Body of pancreas (tissue), 4 donors: ENCODE data around the gene SMIM36. TPM values are rescaled to one million over a fixed set of nuclear protein-coding genes. Genes with fewer than 3 reads are reported as not detected.
"Not testable (repeated sequence)": the region's sequence is repeated elsewhere in the genome, so short reads cannot be mapped to it uniquely, and the experiment has no call there.

Source experiments
- ATAC-seq: fragments of 150-250 bp; one replicate; pipeline ENCODE4 v1.9.1; 2016
- DNase-seq, 4 donors: peaks; one replicate each; pipeline ENCODE4 v3.0.0-alpha.2; 2019
- H3K27ac ChIP-seq, 4 donors: fragments of 200-600 bp; sonication (generic); 1 replicate in 3 of 4; 2 replicates in 1 of 4; pipeline versions ENCODE4 v1.5.1 to v1.6.1; 2016 to 2019; ENCODE audit warnings: mild to moderate bottlenecking in 1 of 4, mixed read lengths in 1 of 4, moderate library complexity in 1 of 4
- H3K27me3 ChIP-seq, 2 donors: fragments of 200-600 bp; sonication (generic); one replicate each; pipeline ENCODE4 v1.6.0; 2016; ENCODE audit warnings: mild to moderate bottlenecking in 1 of 2
- H3K36me3 ChIP-seq, 2 donors: fragments of 200-600 bp; sonication (generic); replicated peaks in 1 of 2; 2 replicates each; pipeline ENCODE4 v1.5.1; 2016; ENCODE audit warnings: low read depth in 2 of 2; ENCODE audit not compliant: insufficient read depth in 1 of 2
- H3K4me1 ChIP-seq: fragments of 200-600 bp; sonication (generic); one replicate; pipeline ENCODE4 v1.6.0; 2016
- H3K4me3 ChIP-seq, 2 donors: fragments of 200-600 bp; sonication (generic); 1 replicate in 1 of 2; 2 replicates in 1 of 2; pipeline ENCODE4 v1.5.1; 2016 to 2019
- H3K9me3 ChIP-seq, 3 donors: fragments of 200-600 bp; sonication (generic); 1 replicate in 2 of 3; 2 replicates in 1 of 3; pipeline ENCODE4 v1.5.1; 2016
- CTCF ChIP-seq, 7 experiments: fragments of 450-650 bp in 4 of 7; fragments of 200-600 bp in 3 of 7; sonication (generic) in 3 of 7; IDR thresholded peaks; one replicate each; pipeline ENCODE4 v1.5.1; 2016 to 2019; ENCODE audit warnings: antibody characterized with exemption in 7 of 7
- POLR2A ChIP-seq, 3 donors: fragments of 450-650 bp; IDR thresholded peaks; one replicate each; pipeline ENCODE4 v1.6.1; 2016; ENCODE audit warnings: antibody characterized with exemption in 3 of 3, mild to moderate bottlenecking in 2 of 3
- WGBS, 2 donors: methylation state at CpG; one replicate each; pipeline ENCODE4 v1.1.5; 2017; 5-methylcytosine and 5-hydroxymethylcytosine counted together
- intact Hi-C: fragments of 100-400 bp; cut with DNase I; formaldehyde crosslinking; loops from one replicate; pipeline ENCODE4 v1.15.1; 2023
- total RNA-seq, 2 donors: library from RNA; depleted of rRNA; stranded (reverse); fragments of >200 nt; gene quantifications; one replicate each; pipeline ENCODE4 v1.1.0, GENCODE V29; 2016

The SMIM36 gene
- total RNA-seq, 2 donors from 2014 or later = not detected

- TF ChIP-seq POLR2A (IDR thresholded peaks at IDR 0.05) (no peak), CTCF (IDR thresholded peaks at IDR 0.05) (no peak)
- WGBS, 2 donors = 39 to 51% methylated on average over 4 of the region's 4 CpGs
- Histone ChIP-seq H3K27me3 (no peaks in the 10 kb centered on the region), H3K36me3 (no peaks in the 10 kb centered on the region), H3K4me1 (no peaks in the 10 kb centered on the region), H3K4me3 (no peak overlapping the region), H3K27ac (no peak overlapping the region), H3K9me3 (no peaks in the 10 kb centered on the region)
- ATAC-seq (no peak), DNase-seq (no peak)
- intact Hi-C loops = loop anchor here (5.0 kb wide), 1 partner anchor 248 kb away; no protein-coding TSS in a partner anchor
Observed at GRCh38 chr17:55524440-55525220, 13.4 kb upstream of the SMIM36 start.

GRCh38 chr17:55523032-55523431 lies 11.8 kb upstream of the SMIM36 start:
- H3K36me3 ChIP-seq, H3K4me1 ChIP-seq, H3K4me3 ChIP-seq, DNase-seq, ATAC-seq, H3K27me3 ChIP-seq, H3K27ac ChIP-seq, H3K9me3 ChIP-seq, intact Hi-C loops: not testable (repeated sequence)
- WGBS, 2 donors = 81 to 85% methylated on average over 4 of the region's 4 CpGs

GRCh38 chr17:55521186-55521585 lies 9.9 kb upstream of the SMIM36 start:
- intact Hi-C loops = no loop called here
- no peaks in the 10 kb centered on the region for H3K9me3 ChIP-seq
- H3K4me3 ChIP-seq = no peak overlapping the region
- TF ChIP-seq POLR2A (IDR thresholded peaks at IDR 0.05) (no peak), CTCF (IDR thresholded peaks at IDR 0.05) (no peak)
- DNase-seq (no peak), ATAC-seq (no peak)
- no peak overlapping the region for H3K27ac ChIP-seq
- H3K4me1 ChIP-seq = no peaks in the 10 kb centered on the region
- no peaks in the 10 kb centered on the region for H3K36me3 ChIP-seq
- H3K27me3 ChIP-seq = peaks cover 0 to 3% of the 10 kb centered on the region in 2 donors

GRCh38 chr17:55520402-55520801 lies 9.2 kb upstream of the SMIM36 start:
- DNase-seq (no peak), ATAC-seq (no peak)
- 55 to 57% methylated on average over 5 of the region's 5 CpGs for WGBS, 2 donors
- intact Hi-C loops = no loop called here
- TF ChIP-seq POLR2A (IDR thresholded peaks at IDR 0.05) (no peak), CTCF (IDR thresholded peaks at IDR 0.05) (no peak)
- H3K9me3 ChIP-seq = no peaks in the 10 kb centered on the region
- H3K4me1 ChIP-seq = no peaks in the 10 kb centered on the region
- peaks cover 0 to 3% of the 10 kb centered on the region in 2 donors for H3K27me3 ChIP-seq
- no peaks in the 10 kb centered on the region for H3K36me3 ChIP-seq
- H3K4me3 ChIP-seq = no peak overlapping the region
- no peak overlapping the region for H3K27ac ChIP-seq

GRCh38 chr17:55518510-55518909 lies 7.3 kb upstream of the SMIM36 start:
- 56 to 62% methylated on average over 5 of the region's 5 CpGs for WGBS, 2 donors
- H3K4me1 ChIP-seq = peaks cover 6% of the 10 kb centered on the region
- no peaks in the 10 kb centered on the region for H3K36me3 ChIP-seq
- no peak overlapping the region for H3K27ac ChIP-seq
- no peak for DNase-seq
- peaks cover 0 to 3% of the 10 kb centered on the region in 2 donors for H3K27me3 ChIP-seq
- ATAC-seq = no peak
- intact Hi-C loops = loop anchor here (10.0 kb wide), 1 partner anchor 154 kb away; no protein-coding TSS in a partner anchor
- H3K9me3 ChIP-seq = no peaks in the 10 kb centered on the region
- no peak overlapping the region for H3K4me3 ChIP-seq
- no peak for TF ChIP-seq CTCF (IDR thresholded peaks at IDR 0.05)
- no peak for TF ChIP-seq POLR2A (IDR thresholded peaks at IDR 0.05)
